Kidney (tissue), 14 donors: ENCODE measurements around the gene SAMM50. TPM values are rescaled to one million over a fixed set of nuclear protein-coding genes. Genes with fewer than 3 reads are reported as not detected.
A peak's percentile ranks its signal among the peaks of the same experiment; 100 is the strongest.

Experiments
- DNase-seq, 5 donors: peaks; one replicate each; pipeline ENCODE4 v3.0.0-alpha.2; 2013 to 2020
- FAIRE-seq: peaks from 2 replicates; lab custom pipeline; 2012; peaks lifted over from hg19 to GRCh38; lab: Jason Lieb, UNC
- H3K27ac ChIP-seq, 2 donors: one replicate each; pipeline ENCODE4 v1.7.0; 2013; ENCODE audit warnings: low read depth in 2 of 2, low read length in 2 of 2, inconsistent platforms in 1 of 2
- H3K27me3 ChIP-seq: one replicate; pipeline ENCODE4 v1.7.1; 2013; ENCODE audit warnings: low read length, inconsistent platforms; ENCODE audit not compliant: control insufficient read depth, insufficient read depth
- H3K36me3 ChIP-seq, 3 donors: one replicate each; pipeline versions ENCODE4 v1.7.0 to v1.7.1; 2013; ENCODE audit warnings: low read length in 3 of 3, control low read depth in 1 of 3, inconsistent platforms in 1 of 3; ENCODE audit not compliant: insufficient read depth in 3 of 3, control insufficient read depth in 2 of 3
- H3K4me1 ChIP-seq, 3 donors: one replicate each; pipeline versions ENCODE4 v1.7.0 to v1.7.1; 2013; ENCODE audit warnings: low read length in 3 of 3, inconsistent platforms in 1 of 3, low read depth in 1 of 3; ENCODE audit not compliant: control insufficient read depth in 2 of 3, insufficient read depth in 2 of 3
- H3K4me3 ChIP-seq, 3 donors: one replicate each; pipeline versions ENCODE4 v1.7.0 to v1.8.1; 2013; ENCODE audit warnings: low read length in 3 of 3, control low read depth in 1 of 3, inconsistent platforms in 1 of 3
- H3K9ac ChIP-seq, 3 donors: one replicate each; pipeline versions ENCODE4 v1.7.0 to v1.7.1; 2013; ENCODE audit warnings: low read length in 3 of 3, control low read depth in 1 of 3, inconsistent platforms in 1 of 3
- H3K9me3 ChIP-seq, 3 donors: one replicate each; pipeline versions ENCODE4 v1.7.0 to v1.7.1; 2013; ENCODE audit warnings: low read length in 3 of 3, control low read depth in 1 of 3, inconsistent platforms in 1 of 3; ENCODE audit not compliant: control insufficient read depth in 2 of 3, insufficient read depth in 1 of 3
- intact Hi-C: fragments of 100-400 bp; cut with DNase I; formaldehyde crosslinking; loops from one replicate; pipeline ENCODE4 v1.11.1; 2022
- polyA plus RNA-seq: library from polyadenylated mRNA; stranded (reverse); fragments of 350-450 nt; fragmentation: Illumina TruSeq; extraction: RNeasy Lipid Tissue Mini Kit (QIAGEN cat#74804); gene quantifications from one replicate; pipeline ENCODE4 v1.2.3, GENCODE V29; 2014; ENCODE audit warnings: low read depth, low replicate concordance; ENCODE audit not compliant: insufficient read depth
- total RNA-seq: library from RNA; stranded (reverse); fragmentation: NEBNext Ultra II Directional; extraction: Animal tissue kit (Norgen Biotek cat#: 25700); gene quantifications from one replicate; pipeline ENCODE4 v1.2.1, GENCODE V29; 2021
- TF ChIP-seq, protein P1 (sequence below): IDR thresholded peaks from 3 replicates; pipeline ENCODE4 v1.5.1; 2012; ENCODE audit warnings: mild to moderate bottlenecking, moderate library complexity, borderline replicate concordance; ENCODE audit not compliant: insufficient read depth; ENCODE audit errors: extremely low read depth
- donor health status: control.
- donor health status: control.
- donor health status: control.
- donor health status: control.
- donor health status: control.
- donor health status: DM: yes; HTN: yes; CAD: no.
- donor health status: Normal renal cell carcinoma (clear cell type).

The SAMM50 gene
- total and polyA plus RNA-seq, 2 donors from 2014 or later: 34.9 to 57.0 TPM

DNA sequence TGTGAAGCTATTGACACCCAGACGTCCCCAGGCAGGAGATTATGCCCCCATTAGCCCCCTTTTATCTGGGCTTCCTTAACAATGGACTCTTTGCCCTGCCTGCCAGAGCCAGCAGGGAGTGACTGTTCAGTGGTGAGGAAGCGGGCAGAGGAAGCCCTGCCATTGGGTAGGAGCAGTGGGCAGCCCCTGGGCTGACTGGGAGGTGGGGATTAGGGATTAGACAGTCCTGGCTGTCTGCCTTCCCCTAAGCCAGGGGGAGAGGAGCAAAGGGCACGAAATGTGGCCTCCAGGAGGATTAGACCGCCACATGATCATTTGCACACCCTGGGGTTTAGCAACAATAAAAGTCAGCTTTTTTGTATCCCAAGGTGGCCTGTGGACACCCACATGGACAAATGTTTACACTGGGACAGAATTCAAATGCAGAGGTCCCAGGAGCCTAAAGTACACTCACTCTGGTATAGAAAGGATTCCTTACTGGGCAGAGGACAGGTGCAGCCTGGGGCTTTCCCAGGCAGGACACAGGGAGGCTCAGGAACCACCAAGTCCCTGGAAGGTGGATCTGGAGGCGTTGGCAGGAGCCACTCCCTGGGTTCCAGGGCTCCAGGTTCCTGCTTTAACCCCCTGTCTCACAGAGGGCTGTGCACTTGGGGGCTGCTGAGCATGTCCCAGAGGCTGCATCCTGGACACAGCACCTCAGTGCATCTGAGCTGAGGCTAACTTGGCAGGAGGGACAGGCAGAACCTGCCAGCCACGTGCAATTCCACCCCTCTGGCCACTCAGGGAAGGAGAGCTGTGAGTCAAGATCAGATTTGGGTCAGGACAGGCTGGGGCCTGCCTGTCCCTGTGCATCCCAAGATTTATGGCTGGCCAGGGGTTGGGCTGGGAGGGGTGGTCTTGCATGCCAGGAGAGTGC, 29.6 kb upstream of the SAMM50 start:
- no peak for FAIRE-seq

DNA sequence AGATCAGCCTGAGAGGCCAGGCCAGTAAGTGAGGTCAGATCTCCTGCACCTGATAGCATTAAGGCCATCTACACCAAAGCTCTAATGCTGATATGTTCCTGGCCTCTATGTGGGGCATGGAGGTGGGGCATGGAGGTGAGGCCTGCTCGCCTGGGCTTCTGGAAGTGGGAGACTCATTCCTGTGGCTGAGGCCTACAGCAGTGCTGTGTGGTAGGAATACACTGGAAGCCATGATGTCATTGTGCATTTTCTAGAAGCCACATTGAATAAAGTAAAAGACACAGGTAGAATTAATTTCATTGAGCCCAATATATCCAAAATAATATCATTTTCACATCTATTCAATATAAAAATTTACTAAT, 28.9 kb upstream of the SAMM50 start:
- intact Hi-C loops: no loop called here
- peaks cover 0 to 7% (median 6%) of the 10 kb centered on the region in 3 donors for H3K4me1 ChIP-seq
- TF ChIP-seq, protein P1, sequence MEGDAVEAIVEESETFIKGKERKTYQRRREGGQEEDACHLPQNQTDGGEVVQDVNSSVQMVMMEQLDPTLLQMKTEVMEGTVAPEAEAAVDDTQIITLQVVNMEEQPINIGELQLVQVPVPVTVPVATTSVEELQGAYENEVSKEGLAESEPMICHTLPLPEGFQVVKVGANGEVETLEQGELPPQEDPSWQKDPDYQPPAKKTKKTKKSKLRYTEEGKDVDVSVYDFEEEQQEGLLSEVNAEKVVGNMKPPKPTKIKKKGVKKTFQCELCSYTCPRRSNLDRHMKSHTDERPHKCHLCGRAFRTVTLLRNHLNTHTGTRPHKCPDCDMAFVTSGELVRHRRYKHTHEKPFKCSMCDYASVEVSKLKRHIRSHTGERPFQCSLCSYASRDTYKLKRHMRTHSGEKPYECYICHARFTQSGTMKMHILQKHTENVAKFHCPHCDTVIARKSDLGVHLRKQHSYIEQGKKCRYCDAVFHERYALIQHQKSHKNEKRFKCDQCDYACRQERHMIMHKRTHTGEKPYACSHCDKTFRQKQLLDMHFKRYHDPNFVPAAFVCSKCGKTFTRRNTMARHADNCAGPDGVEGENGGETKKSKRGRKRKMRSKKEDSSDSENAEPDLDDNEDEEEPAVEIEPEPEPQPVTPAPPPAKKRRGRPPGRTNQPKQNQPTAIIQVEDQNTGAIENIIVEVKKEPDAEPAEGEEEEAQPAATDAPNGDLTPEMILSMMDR: no peak
- no peak overlapping the region for H3K9ac ChIP-seq
- H3K9me3 ChIP-seq: no peaks in the 10 kb centered on the region
- H3K4me3 ChIP-seq: no peak overlapping the region
- H3K27me3 ChIP-seq: no peaks in the 10 kb centered on the region
- no peak overlapping the region for H3K27ac ChIP-seq
- no peak for DNase-seq
- peaks cover 0 to 5% (median 0%) of the 10 kb centered on the region in 3 donors for H3K36me3 ChIP-seq
- FAIRE-seq: no peak

More for the DNA sequence above, 29.6 kb upstream of the SAMM50 start:
- H3K4me3 ChIP-seq: peak overlapping the region in 1 of 3 donors; percentile 62
- H3K4me1 ChIP-seq: peaks cover 0 to 7% (median 6%) of the 10 kb centered on the region in 3 donors
- DNase-seq: peak in 2 of 5 donors; percentile 21
- no peak overlapping the region for H3K9ac ChIP-seq
- intact Hi-C loops: no loop called here
- no peaks in the 10 kb centered on the region for H3K9me3 ChIP-seq
- no peaks in the 10 kb centered on the region for H3K27me3 ChIP-seq
- H3K36me3 ChIP-seq: peaks cover 0 to 5% (median 0%) of the 10 kb centered on the region in 3 donors
- H3K27ac ChIP-seq: peak overlapping the region; percentile 2 to 51
- TF ChIP-seq, protein P1: no peak

DNA sequence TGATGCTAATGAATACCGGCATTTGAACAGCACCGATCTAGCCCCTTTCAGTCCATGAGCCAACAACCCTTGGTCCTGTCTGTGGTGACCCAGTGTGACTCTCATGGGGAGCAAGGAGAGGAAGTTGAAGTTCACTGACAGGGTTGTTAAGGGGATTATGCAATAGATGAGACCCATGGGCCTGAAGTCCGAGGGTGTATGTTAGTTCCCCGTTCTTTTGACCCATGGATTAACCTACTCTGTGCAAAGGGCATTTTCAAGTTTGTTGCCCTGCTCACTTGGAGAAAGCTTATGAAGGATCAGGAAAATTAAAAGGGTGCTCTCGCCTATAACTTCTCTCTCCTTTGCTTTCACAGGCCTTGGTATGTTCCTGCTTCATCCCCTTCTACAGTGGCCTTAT, 26.8 kb upstream of the SAMM50 start:
- H3K27ac ChIP-seq: no peak overlapping the region
- H3K27me3 ChIP-seq: no peaks in the 10 kb centered on the region
- FAIRE-seq (no peak), DNase-seq (no peak)
- H3K36me3 ChIP-seq: peaks cover 0 to 6% (median 0%) of the 10 kb centered on the region in 3 donors
- intact Hi-C loops: no loop called here
- H3K4me1 ChIP-seq: peaks cover 0 to 7% (median 6%) of the 10 kb centered on the region in 3 donors
- no peak overlapping the region for H3K4me3 ChIP-seq
- no peaks in the 10 kb centered on the region for H3K9me3 ChIP-seq
- H3K9ac ChIP-seq: no peak overlapping the region
- TF ChIP-seq, protein P1: no peak
